ENCODE measurements around the gene NCAPH2. TPM values are rescaled to one million over a fixed set of nuclear protein-coding genes. Genes with fewer than 3 reads are reported as not detected.
"Not testable (repeated sequence)": the region's sequence is repeated elsewhere in the genome, so short reads cannot be mapped to it uniquely, and the experiment has no call there.

Gene NCAPH2
- total RNA-seq, 1 donor from 2014 or later: 41.2 TPM

DNA sequence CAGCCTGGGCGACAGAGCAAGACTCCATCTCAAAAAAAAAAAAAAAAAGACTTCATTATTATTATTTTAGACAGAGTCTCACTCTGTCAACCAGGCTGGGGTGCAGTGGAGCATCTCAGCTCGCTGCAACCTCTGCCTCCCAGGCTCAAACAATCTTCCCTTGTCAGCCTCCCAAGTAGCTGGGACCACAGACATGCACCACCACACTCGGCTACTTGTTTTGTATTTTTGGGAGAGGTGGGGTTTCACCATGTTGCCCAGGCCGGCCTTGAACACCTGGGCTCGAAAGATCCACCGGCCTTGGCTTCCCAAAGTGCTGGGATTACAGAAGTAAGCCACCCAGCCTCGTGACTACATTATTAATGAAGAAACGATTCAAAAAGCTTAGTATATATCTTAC, 27.1 kb downstream of the NCAPH2 start:
- peaks cover 42% of the 10 kb centered on the region for H3K27me3 ChIP-seq
- no peaks in the 10 kb centered on the region for H3K36me3 ChIP-seq
- no peak overlapping the region for H2AFZ ChIP-seq (replicated peaks)
- H3K4me3 ChIP-seq: no peak overlapping the region
- Mint-ChIP-seq H3K4me1 (peaks cover 27% of the 10 kb centered on the region), H3K36me3 (no peaks in the 10 kb centered on the region), H3K9me3 (peaks cover 2% of the 10 kb centered on the region), H3K4me3 (no peak overlapping the region), H3K27me3 (ENCODE audit: insufficient read depth, low read depth) (peaks cover 33% of the 10 kb centered on the region), H3K27ac (no peak overlapping the region)
- H3K4me1 ChIP-seq: peaks cover 17% of the 10 kb centered on the region
- peaks cover 21% of the 10 kb centered on the region for H3F3A ChIP-seq (ENCODE audit: low read depth)
- H3K27ac ChIP-seq: no peak overlapping the region
- H3K79me2 ChIP-seq (ENCODE audit: low read depth): no peaks in the 10 kb centered on the region
- peaks cover 11% of the 10 kb centered on the region for H4K20me1 ChIP-seq (ENCODE audit: low read depth)
- DNase-seq (ENCODE audit: low spot score): no peak
- H3K4me2 ChIP-seq: no peak overlapping the region
- TF ChIP-seq EZH2phosphoT487 (IDR thresholded peaks at IDR 0.05): no peak
- no peak overlapping the region for H3K9ac ChIP-seq
- no peaks in the 10 kb centered on the region for H3K9me3 ChIP-seq (ENCODE audit: low read depth)

DNA sequence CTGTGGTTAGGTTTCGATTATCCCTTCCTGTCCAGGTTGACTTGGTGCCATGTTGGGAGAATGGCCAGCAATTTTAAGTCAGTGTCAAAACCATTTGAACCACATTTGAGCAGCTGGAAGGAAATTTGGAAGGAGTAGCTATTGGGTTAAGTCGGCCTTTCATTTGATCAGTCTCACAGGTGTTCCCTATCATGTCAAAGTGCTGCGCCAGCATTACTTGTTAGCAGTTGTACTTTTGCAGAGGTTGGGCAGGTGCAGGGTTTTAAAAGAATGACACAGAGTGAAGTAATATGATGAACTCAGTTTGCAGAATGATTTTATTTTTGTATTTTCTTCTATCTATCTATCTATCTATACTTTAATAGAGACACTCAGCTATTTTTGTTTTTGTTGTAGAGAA, 28.2 kb downstream of the NCAPH2 start:
- Histone ChIP-seq H3K27ac (no peak overlapping the region), H3K27me3 (peaks cover 31% of the 10 kb centered on the region), H3K4me2 (no peak overlapping the region), H3K9me3 (ENCODE audit: low read depth) (no peaks in the 10 kb centered on the region), H3K79me2 (ENCODE audit: low read depth) (no peaks in the 10 kb centered on the region), H3K9ac (no peak overlapping the region), H3K4me1 (peaks cover 7% of the 10 kb centered on the region), H4K20me1 (ENCODE audit: low read depth) (peaks cover under 1% of the 10 kb centered on the region), H3K4me3 (no peak overlapping the region), H3K36me3 (no peaks in the 10 kb centered on the region), H2AFZ (replicated peaks) (no peak overlapping the region), H3F3A (ENCODE audit: low read depth) (peaks cover 17% of the 10 kb centered on the region)
- peaks cover 24% of the 10 kb centered on the region for H3K27me3 Mint-ChIP-seq (ENCODE audit: insufficient read depth, low read depth)
- H3K27ac Mint-ChIP-seq: no peak overlapping the region
- peaks cover 2% of the 10 kb centered on the region for H3K9me3 Mint-ChIP-seq
- H3K4me3 Mint-ChIP-seq: no peak overlapping the region
- H3K36me3 Mint-ChIP-seq: no peaks in the 10 kb centered on the region
- DNase-seq (ENCODE audit: low spot score): no peak
- no peak for TF ChIP-seq EZH2phosphoT487 (IDR thresholded peaks at IDR 0.05)
- TF ChIP-seq, protein P1, sequence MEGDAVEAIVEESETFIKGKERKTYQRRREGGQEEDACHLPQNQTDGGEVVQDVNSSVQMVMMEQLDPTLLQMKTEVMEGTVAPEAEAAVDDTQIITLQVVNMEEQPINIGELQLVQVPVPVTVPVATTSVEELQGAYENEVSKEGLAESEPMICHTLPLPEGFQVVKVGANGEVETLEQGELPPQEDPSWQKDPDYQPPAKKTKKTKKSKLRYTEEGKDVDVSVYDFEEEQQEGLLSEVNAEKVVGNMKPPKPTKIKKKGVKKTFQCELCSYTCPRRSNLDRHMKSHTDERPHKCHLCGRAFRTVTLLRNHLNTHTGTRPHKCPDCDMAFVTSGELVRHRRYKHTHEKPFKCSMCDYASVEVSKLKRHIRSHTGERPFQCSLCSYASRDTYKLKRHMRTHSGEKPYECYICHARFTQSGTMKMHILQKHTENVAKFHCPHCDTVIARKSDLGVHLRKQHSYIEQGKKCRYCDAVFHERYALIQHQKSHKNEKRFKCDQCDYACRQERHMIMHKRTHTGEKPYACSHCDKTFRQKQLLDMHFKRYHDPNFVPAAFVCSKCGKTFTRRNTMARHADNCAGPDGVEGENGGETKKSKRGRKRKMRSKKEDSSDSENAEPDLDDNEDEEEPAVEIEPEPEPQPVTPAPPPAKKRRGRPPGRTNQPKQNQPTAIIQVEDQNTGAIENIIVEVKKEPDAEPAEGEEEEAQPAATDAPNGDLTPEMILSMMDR (IDR thresholded peaks at IDR 0.05): no peak
- no peak for TF ChIP-seq EZH2 (IDR thresholded peaks at IDR 0.05)
- H3K4me1 Mint-ChIP-seq: peaks cover 27% of the 10 kb centered on the region

GRCh38 chr22:50537765-50538164, 29.7 kb downstream of the NCAPH2 start:
- Mint-ChIP-seq H3K27ac (no peak overlapping the region), H3K36me3 (no peaks in the 10 kb centered on the region), H3K27me3 (ENCODE audit: insufficient read depth, low read depth) (peaks cover 21% of the 10 kb centered on the region), H3K4me1 (peaks cover 24% of the 10 kb centered on the region), H3K4me3 (no peak overlapping the region), H3K9me3 (peaks cover 2% of the 10 kb centered on the region)
- no peak overlapping the region for H3K4me2 ChIP-seq
- H3K36me3 ChIP-seq: no peaks in the 10 kb centered on the region
- H4K20me1 ChIP-seq (ENCODE audit: low read depth): no peaks in the 10 kb centered on the region
- TF ChIP-seq EZH2phosphoT487 (IDR thresholded peaks at IDR 0.05): no peak
- TF ChIP-seq, protein P1 (IDR thresholded peaks at IDR 0.05): no peak
- no peak for TF ChIP-seq EZH2 (IDR thresholded peaks at IDR 0.05)
- H3K27ac ChIP-seq: no peak overlapping the region
- no peak overlapping the region for H2AFZ ChIP-seq (replicated peaks)
- no peaks in the 10 kb centered on the region for H3K9me3 ChIP-seq (ENCODE audit: low read depth)
- DNase-seq (ENCODE audit: low spot score): no peak
- H3F3A ChIP-seq (ENCODE audit: low read depth): peaks cover 16% of the 10 kb centered on the region
- no peak overlapping the region for H3K4me3 ChIP-seq
- H3K27me3 ChIP-seq: peaks cover 18% of the 10 kb centered on the region
- no peaks in the 10 kb centered on the region for H3K79me2 ChIP-seq (ENCODE audit: low read depth)
- H3K9ac ChIP-seq: no peak overlapping the region
- H3K4me1 ChIP-seq: no peaks in the 10 kb centered on the region

GRCh38 chr22:50540381-50540780, 32.4 kb downstream of the NCAPH2 start:
- H3K27me3 ChIP-seq: peaks cover 29% of the 10 kb centered on the region
- no peaks in the 10 kb centered on the region for H3K9me3 ChIP-seq (ENCODE audit: low read depth)
- H3F3A ChIP-seq (ENCODE audit: low read depth): peaks cover 17% of the 10 kb centered on the region
- H3K4me2 ChIP-seq: no peak overlapping the region
- TF ChIP-seq, protein P1 (IDR thresholded peaks at IDR 0.05): no peak
- no peaks in the 10 kb centered on the region for H3K36me3 Mint-ChIP-seq
- H3K9me3 Mint-ChIP-seq: no peaks in the 10 kb centered on the region
- H3K79me2 ChIP-seq (ENCODE audit: low read depth): no peaks in the 10 kb centered on the region
- H3K27me3 Mint-ChIP-seq (ENCODE audit: insufficient read depth, low read depth): peaks cover 17% of the 10 kb centered on the region
- no peaks in the 10 kb centered on the region for H3K4me1 ChIP-seq
- DNase-seq (ENCODE audit: low spot score): no peak
- no peak overlapping the region for H2AFZ ChIP-seq (replicated peaks)
- H3K27ac ChIP-seq: no peak overlapping the region
- H3K4me3 ChIP-seq: no peak overlapping the region
- H3K27ac Mint-ChIP-seq: no peak overlapping the region
- peaks cover 5% of the 10 kb centered on the region for H3K4me1 Mint-ChIP-seq
- H3K36me3 ChIP-seq: no peaks in the 10 kb centered on the region
- no peak overlapping the region for H3K9ac ChIP-seq
- no peaks in the 10 kb centered on the region for H4K20me1 ChIP-seq (ENCODE audit: low read depth)
- no peak overlapping the region for H3K4me3 Mint-ChIP-seq

GRCh38 chr22:50541667-50542026, 33.6 kb downstream of the NCAPH2 start:
- not testable (repeated sequence) for H3K27ac ChIP-seq; H3K36me3 Mint-ChIP-seq; H3K9me3 Mint-ChIP-seq; H3K9ac ChIP-seq; H3K9me3 ChIP-seq (ENCODE audit: low read depth); H3K4me3 ChIP-seq; H4K20me1 ChIP-seq (ENCODE audit: low read depth); H3K79me2 ChIP-seq (ENCODE audit: low read depth); H3K4me1 Mint-ChIP-seq; H3K4me2 ChIP-seq; H2AFZ ChIP-seq (replicated peaks); H3K36me3 ChIP-seq; DNase-seq (ENCODE audit: low spot score); H3K4me1 ChIP-seq; H3K27ac Mint-ChIP-seq; H3K4me3 Mint-ChIP-seq
- H3K27me3 Mint-ChIP-seq (ENCODE audit: insufficient read depth, low read depth): peaks cover 17% of the 10 kb centered on the region
- H3F3A ChIP-seq (ENCODE audit: low read depth): peaks cover 17% of the 10 kb centered on the region
- peaks cover 34% of the 10 kb centered on the region for H3K27me3 ChIP-seq

Measured in neural progenitor cell (in vitro differentiated cells).